LNCaP clone FGC (cell line): ENCODE results near the gene CLEC16A.

Experiments
- DNase-seq: peaks from one replicate; pipeline ENCODE4 v3.0.0-alpha.2; 2011; ENCODE audit warnings: low read depth
- H3K4me3 ChIP-seq: 2 replicates; pipeline ENCODE4 v1.5.1; 2011; ENCODE audit warnings: mild to moderate bottlenecking, low read depth, low read length, control low read depth
- TF ChIP-seq, protein P1 (sequence below): IDR thresholded peaks from 2 replicates; pipeline ENCODE4 v1.5.1; 2012; ENCODE audit warnings: mild to moderate bottlenecking; ENCODE audit not compliant: control insufficient read depth, insufficient read depth; ENCODE audit errors: extremely low read depth

CLEC16A gene

DNA sequence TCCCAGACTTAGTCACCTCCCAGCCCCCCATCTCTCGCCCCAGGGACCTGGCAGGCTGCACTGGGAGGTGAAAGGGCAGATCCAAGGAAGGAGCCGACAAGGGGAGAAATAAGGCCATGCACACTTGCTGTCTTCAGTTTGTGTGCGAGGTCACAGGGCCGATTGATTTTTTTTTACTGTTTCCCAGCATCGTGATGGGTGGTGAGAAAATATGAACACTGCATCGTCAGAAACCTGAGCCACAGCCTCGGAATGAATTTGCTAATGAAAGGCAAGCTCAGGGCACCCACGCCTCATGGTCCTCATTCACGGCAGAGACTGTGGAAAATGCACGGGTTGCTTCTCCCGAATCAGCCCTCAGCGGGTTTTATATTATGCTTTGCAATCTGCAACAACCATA lies 213.7 kb downstream of the CLEC16A start:
- no peak overlapping the region for H3K4me3 ChIP-seq
- TF ChIP-seq, protein P1, sequence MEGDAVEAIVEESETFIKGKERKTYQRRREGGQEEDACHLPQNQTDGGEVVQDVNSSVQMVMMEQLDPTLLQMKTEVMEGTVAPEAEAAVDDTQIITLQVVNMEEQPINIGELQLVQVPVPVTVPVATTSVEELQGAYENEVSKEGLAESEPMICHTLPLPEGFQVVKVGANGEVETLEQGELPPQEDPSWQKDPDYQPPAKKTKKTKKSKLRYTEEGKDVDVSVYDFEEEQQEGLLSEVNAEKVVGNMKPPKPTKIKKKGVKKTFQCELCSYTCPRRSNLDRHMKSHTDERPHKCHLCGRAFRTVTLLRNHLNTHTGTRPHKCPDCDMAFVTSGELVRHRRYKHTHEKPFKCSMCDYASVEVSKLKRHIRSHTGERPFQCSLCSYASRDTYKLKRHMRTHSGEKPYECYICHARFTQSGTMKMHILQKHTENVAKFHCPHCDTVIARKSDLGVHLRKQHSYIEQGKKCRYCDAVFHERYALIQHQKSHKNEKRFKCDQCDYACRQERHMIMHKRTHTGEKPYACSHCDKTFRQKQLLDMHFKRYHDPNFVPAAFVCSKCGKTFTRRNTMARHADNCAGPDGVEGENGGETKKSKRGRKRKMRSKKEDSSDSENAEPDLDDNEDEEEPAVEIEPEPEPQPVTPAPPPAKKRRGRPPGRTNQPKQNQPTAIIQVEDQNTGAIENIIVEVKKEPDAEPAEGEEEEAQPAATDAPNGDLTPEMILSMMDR = no peak
- DNase-seq = no peak

DNA sequence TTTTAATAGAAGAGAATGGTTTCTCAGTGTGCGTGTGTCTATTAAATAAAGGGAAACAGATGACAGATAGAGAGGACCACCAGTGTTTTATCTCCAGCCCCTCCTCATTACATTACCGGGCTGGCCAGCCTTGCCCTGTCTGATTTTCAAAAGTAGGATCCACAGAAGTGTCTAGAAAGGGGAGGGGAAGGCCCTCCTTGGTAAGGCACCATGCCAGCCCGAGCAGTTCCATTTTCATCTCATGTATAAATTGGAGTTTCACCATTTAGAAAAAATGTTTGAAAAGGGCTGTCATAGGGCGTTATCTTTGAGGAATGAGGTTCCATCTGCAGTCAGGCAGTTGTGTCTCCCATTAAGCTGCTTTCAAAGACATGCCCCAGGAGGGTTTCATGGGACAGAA lies 214.9 kb downstream of the CLEC16A start:
- TF ChIP-seq, protein P1 = no peak
- H3K4me3 ChIP-seq = no peak overlapping the region
- DNase-seq = no peak

DNA sequence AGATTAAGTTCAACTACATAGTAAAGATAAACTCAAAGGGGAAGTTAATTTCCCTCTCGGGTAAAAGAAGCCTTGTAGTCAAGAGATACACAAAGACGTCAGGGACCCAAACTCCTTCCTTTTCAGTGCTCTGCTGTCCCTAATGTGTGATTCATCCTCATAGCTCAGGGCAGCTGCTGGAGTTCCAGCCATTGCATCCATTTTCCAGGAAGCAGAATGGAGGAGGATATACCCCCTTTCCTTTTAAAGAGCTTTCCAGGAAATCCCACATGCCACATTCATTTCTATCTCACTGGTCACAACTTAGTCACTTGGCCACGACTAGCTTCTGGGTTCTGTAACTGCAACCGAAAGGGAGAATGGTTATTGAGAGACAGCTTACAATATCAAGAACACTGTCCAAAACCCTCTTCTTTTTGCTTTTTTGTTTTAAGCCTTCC lies 216.3 kb downstream of the CLEC16A start:
- H3K4me3 ChIP-seq = no peak overlapping the region
- no peak for DNase-seq
- TF ChIP-seq, protein P1 = no peak

DNA sequence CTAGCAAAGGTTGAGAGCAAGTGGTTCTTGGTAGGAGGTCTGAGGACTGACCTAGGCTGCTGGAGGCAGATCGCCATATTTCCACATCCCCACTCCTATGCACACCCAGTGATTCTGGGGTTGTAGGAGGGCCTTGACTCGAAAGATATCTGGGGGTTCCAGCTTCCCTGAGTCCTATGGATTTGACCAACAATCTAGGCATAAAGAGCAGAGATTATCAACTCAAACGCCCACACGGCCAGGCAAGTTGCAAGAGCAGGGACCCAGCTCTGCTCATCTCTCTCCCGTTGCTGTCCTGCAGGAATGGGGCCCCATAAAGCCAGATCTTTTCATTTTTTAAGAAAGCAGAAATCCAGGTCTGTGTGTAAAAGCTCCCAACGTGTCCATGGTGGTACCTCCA lies 217.1 kb downstream of the CLEC16A start:
- no peak overlapping the region for H3K4me3 ChIP-seq
- TF ChIP-seq, protein P1 = no peak
- no peak for DNase-seq

DNA sequence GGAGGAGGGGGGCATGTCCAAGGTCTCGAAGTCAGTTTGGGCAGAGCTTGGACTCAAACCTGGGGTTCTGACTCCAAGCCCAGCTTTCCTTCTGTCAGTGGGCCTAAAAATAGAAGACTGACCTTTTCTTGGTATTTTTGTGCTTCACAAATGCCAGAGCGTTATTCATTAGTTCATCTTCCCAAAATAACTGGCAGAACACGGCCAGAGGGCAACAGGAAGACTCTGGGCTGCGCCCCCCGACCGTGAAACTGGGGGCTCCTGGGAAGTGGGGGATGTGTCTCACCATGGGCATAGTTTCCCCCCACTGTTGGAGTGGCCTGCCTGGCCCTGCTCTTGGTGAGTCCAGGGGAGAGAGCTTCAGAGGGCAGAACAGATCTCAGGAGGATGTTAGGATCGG lies 217.6 kb downstream of the CLEC16A start:
- H3K4me3 ChIP-seq = no peak overlapping the region
- TF ChIP-seq, protein P1 = no peak
- DNase-seq = no peak

- H3K4me3 ChIP-seq = no peak overlapping the region
- TF ChIP-seq, protein P1 = no peak
- peak; percentile 30 for DNase-seq
Measured at GRCh38 chr16:11162586-11163268, 218.4 kb downstream of the CLEC16A start.

DNA sequence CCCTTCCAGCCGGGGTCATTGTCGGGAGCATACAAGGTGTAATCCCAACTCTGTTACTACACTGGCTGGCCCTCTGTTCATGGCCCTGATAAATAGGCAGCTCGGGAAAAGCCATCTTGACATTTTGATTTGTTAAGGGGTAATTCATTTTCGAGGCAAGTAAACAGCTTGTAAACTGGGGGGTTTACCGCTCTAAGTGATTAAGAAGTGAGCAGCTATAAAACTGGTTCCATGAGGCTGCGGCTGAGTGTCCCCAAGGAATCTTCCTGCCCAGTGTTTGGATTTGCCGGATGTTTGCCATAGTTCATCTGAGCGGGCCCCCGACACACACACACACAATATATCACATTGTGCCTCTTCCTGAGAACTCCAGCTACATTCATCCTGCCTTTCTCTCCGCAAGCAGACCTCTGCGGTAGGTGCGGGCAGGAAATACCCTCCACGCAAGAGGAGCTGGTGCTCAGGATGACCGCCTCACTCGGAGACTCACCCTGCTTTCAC lies 219.4 kb downstream of the CLEC16A start:
- DNase-seq = no peak
- TF ChIP-seq, protein P1 = no peak
- H3K4me3 ChIP-seq = no peak overlapping the region
